K562 (cell line): ENCODE measurements around the gene GNAS-AS1. TPM values are rescaled to one million over a fixed set of nuclear protein-coding genes. Genes with fewer than 3 reads are reported as not detected.

ENCODE experiments used
- ATAC-seq: fragments of 200-7000 bp; cut with Tn5 transposase; 3 replicates; pipeline ENCODE4 v1.9.1; 2020; ENCODE audit warnings: moderate library complexity
- BruUV-seq: library from RNA; stranded (reverse); fragments of 400-500 nt; replicated peaks from 2 replicates; lab custom pipeline; 2021; lab: Mats Ljungman, UMichigan
- CTCF ChIA-PET: fragments of 300-600 bp; formaldehyde crosslinking; extraction: SDS; loops from one replicate; lab custom pipeline; 2021; ENCODE audit warnings: low intra/inter-chr PET ratio; lab: Yijun Ruan, JAX
- POLR2A ChIA-PET: fragments of 300-600, 350-650 bp; sonication (Branson Sonifier 250); formaldehyde crosslinking; extraction: SDS; loops from one replicate; lab custom pipeline; 2021; ENCODE audit warnings: antibody characterized with exemption, inconsistent platforms; lab: Yijun Ruan, JAX
- DNase-seq, 4 experiments: peaks; one replicate each; pipeline versions ENCODE4 v3.0.0 to v3.0.0-alpha.2; 2011 to 2018; ENCODE audit warnings: low spot score in 3 of 4, mixed read lengths in 3 of 4; ENCODE audit errors: extremely low read depth in 1 of 4
- FAIRE-seq: peaks from 2 replicates; lab custom pipeline; 2011; peaks lifted over from hg19 to GRCh38; lab: Jason Lieb, UNC
- H2AFZ ChIP-seq: 2 replicates; pipeline ENCODE4 v1.6.0; 2011; ENCODE audit warnings: low read depth, low read length, control low read depth, inconsistent platforms
- H3K27ac ChIP-seq: fragments of 200-600 bp; 3 replicates; pipeline ENCODE4 v1.8.0; 2011; ENCODE audit warnings: low read depth, mild to moderate bottlenecking, control low read depth, inconsistent platforms, low read length, moderate library complexity, mixed read lengths; ENCODE audit errors: extremely low read depth
- H3K27me3 ChIP-seq, 2 experiments: fragments of 300-600 bp in 1 of 2; 2 replicates in 1 of 2; 3 replicates in 1 of 2; pipeline versions ENCODE4 v1.6.0 to v1.8.0; 2011; ENCODE audit warnings: inconsistent platforms in 2 of 2, low read length in 2 of 2, mild to moderate bottlenecking in 1 of 2, mixed read lengths in 1 of 2, moderate library complexity in 1 of 2; ENCODE audit not compliant: control insufficient read depth in 2 of 2, insufficient read depth in 2 of 2
- H3K36me3 ChIP-seq: fragments of 300-600 bp; 3 replicates; pipeline ENCODE4 v1.8.0; 2011; ENCODE audit warnings: mild to moderate bottlenecking, low read length, inconsistent platforms; ENCODE audit not compliant: control insufficient read depth, insufficient read depth
- H3K4me1 ChIP-seq, 2 experiments: fragments of 200-600 bp in 1 of 2; replicated peaks in 1 of 2; 2 replicates in 1 of 2; 3 replicates in 1 of 2; pipeline versions ENCODE4 v1.5.1 to v1.8.0; 2011; ENCODE audit warnings: inconsistent platforms in 2 of 2, low read length in 2 of 2, mild to moderate bottlenecking in 1 of 2, mixed read lengths in 1 of 2, moderate library complexity in 1 of 2; ENCODE audit not compliant: control insufficient read depth in 2 of 2, insufficient read depth in 2 of 2
- H3K4me2 ChIP-seq: 2 replicates; pipeline ENCODE4 v1.6.1; 2011; ENCODE audit warnings: low read length, control low read depth, inconsistent platforms, mixed read lengths; ENCODE audit not compliant: insufficient read depth
- H3K4me3 ChIP-seq: fragments of 200-600 bp; sonication (generic), shearing (Covaris generic); 2 replicates; pipeline ENCODE4 v1.5.1; 2016; ENCODE audit warnings: control low read depth, inconsistent platforms
- H3K79me2 ChIP-seq: fragments of 200-600 bp; 3 replicates; pipeline ENCODE4 v1.8.0; 2011; ENCODE audit warnings: low read length, inconsistent platforms; ENCODE audit not compliant: control insufficient read depth, insufficient read depth
- H3K9ac ChIP-seq, 2 experiments: 2 replicates each; pipeline versions ENCODE4 v1.6.0 to v1.6.1; 2011; ENCODE audit warnings: low read depth in 2 of 2, low read length in 2 of 2, control low read depth in 1 of 2, inconsistent platforms in 1 of 2, mild to moderate bottlenecking in 1 of 2, mixed read lengths in 1 of 2; ENCODE audit not compliant: insufficient read depth in 1 of 2
- H3K9me1 ChIP-seq: one replicate; pipeline ENCODE4 v1.6.0; 2011; ENCODE audit warnings: inconsistent platforms, mild to moderate bottlenecking, low read length, moderate library complexity; ENCODE audit not compliant: control insufficient read depth, insufficient read depth
- H3K9me3 ChIP-seq: replicated peaks from 2 replicates; pipeline ENCODE4 v1.5.1; 2011; ENCODE audit warnings: low read depth, low read length, inconsistent platforms; ENCODE audit not compliant: control insufficient read depth, insufficient read depth
- H4K20me1 ChIP-seq: replicated peaks from 2 replicates; pipeline ENCODE4 v1.6.1; 2011; ENCODE audit warnings: low read length, inconsistent platforms, mixed read lengths; ENCODE audit not compliant: control insufficient read depth, insufficient read depth
- CREB3 ChIP-seq: fragments of 450-650 bp; conservative IDR thresholded peaks from 2 replicates; pipeline ENCODE4 v1.6.1; 2016; ENCODE audit warnings: missing genetic modification characterization, low read depth, mild to moderate bottlenecking, missing compliant biosample characterization, moderate library complexity
- FOXP1 ChIP-seq: sonication (generic); formaldehyde crosslinking; IDR thresholded peaks from 2 replicates; pipeline ENCODE4 v1.8.0; 2022; ENCODE audit warnings: mild to moderate bottlenecking, missing genetic modification reagents
- KDM1A ChIP-seq, 2 experiments: fragments of 450-650 bp; IDR thresholded peaks; 2 replicates each; pipeline ENCODE4 v1.6.1; 2016; ENCODE audit warnings: mild to moderate bottlenecking in 2 of 2
- NCOA4 ChIP-seq: fragments of 450-650 bp; IDR thresholded peaks from 2 replicates; pipeline ENCODE4 v1.6.1; 2018; ENCODE audit warnings: mild to moderate bottlenecking; ENCODE audit not compliant: partially characterized antibody
- NR2C2 ChIP-seq, 2 experiments: fragments of 200-800 bp in 1 of 2; sonication (Bioruptor generic) in 1 of 2; sonication (generic) in 1 of 2; formaldehyde crosslinking in 1 of 2; IDR thresholded peaks; 2 replicates each; pipeline versions ENCODE4 v1.6.1 to v1.8.0; 2016 to 2022; ENCODE audit warnings: mild to moderate bottlenecking in 1 of 2, missing compliant biosample characterization in 1 of 2, missing genetic modification characterization in 1 of 2, missing genetic modification reagents in 1 of 2
- NR3C1 ChIP-seq: sonication (generic); formaldehyde crosslinking; IDR thresholded peaks from 2 replicates; pipeline ENCODE4 v1.8.1; 2022; ENCODE audit warnings: missing genetic modification reagents
- SIN3B ChIP-seq: fragments of 450-650 bp; IDR thresholded peaks from 2 replicates; pipeline ENCODE4 v1.6.1; 2017; ENCODE audit warnings: low read depth, mild to moderate bottlenecking, moderate library complexity
- TCF7L2 ChIP-seq: fragments of 150-350 bp; IDR thresholded peaks from 2 replicates; pipeline ENCODE4 v1.6.1; 2016; ENCODE audit warnings: low read depth, mild to moderate bottlenecking, low read length, moderate library complexity
- ZNF140 ChIP-seq: fragments of 250-450 bp; sonication (Bioruptor Pico); IDR thresholded peaks from 2 replicates; pipeline ENCODE4 v1.8.0; 2021; ENCODE audit warnings: moderate library complexity, mild to moderate bottlenecking, inconsistent platforms
- WGBS: fragments of 100-300 bp; shearing (Covaris generic); methylation state at CpG from one replicate; pipeline ENCODE4 v1.1.6; 2016; ENCODE audit warnings: low coverage, mixed read lengths; ENCODE audit not compliant: insufficient coverage; ENCODE audit errors: missing lambda C conversion rate; 5-methylcytosine and 5-hydroxymethylcytosine counted together
- in situ Hi-C: fragments of 300-500 bp; cut with MboI; formaldehyde crosslinking; loops from 4 replicates; pipeline ENCODE4 v1.15.0; 2018; ENCODE audit warnings: inconsistent platforms, mixed read lengths
- intact Hi-C: fragments of 100-400 bp; cut with micrococcal nuclease; formaldehyde crosslinking; loops from 2 replicates; pipeline ENCODE4 v1.14.2; 2022
- polyA plus RNA-seq, 8 experiments: library from polyadenylated mRNA; depleted of rRNA in 4 of 8; stranded (reverse) in 5 of 8; unstranded in 3 of 8; fragments of >200 nt; fragmentation: Nextera tagmentation in 2 of 8; fragmentation: Illumina TruSeq in 1 of 8; extraction: Ambion mirVana in 2 of 8; extraction: Trizol in 1 of 8; gene quantifications; 2 replicates each; pipeline versions ENCODE4 v1.2.1 to v1.2.3, GENCODE V29; 2011 to 2014; ENCODE audit warnings: inconsistent platforms in 1 of 8, missing spikeins in 1 of 8
- total RNA-seq, 7 experiments: library from RNA; depleted of rRNA in 6 of 7; stranded (reverse); fragments of >200 nt in 6 of 7; fragmentation: Illumina TruSeq in 2 of 7; extraction: Trizol in 2 of 7; gene quantifications; 2 replicates each; pipeline versions ENCODE4 v1.2.1 to v1.2.3, GENCODE V29; 2011 to 2021; ENCODE audit warnings: low replicate concordance in 1 of 7
- TF ChIP-seq, protein P1 (sequence below): IDR thresholded peaks from 3 replicates; pipeline ENCODE4 v1.6.1; 2011; ENCODE audit warnings: borderline replicate concordance, mild to moderate bottlenecking; ENCODE audit not compliant: insufficient read length, insufficient read depth

GNAS-AS1 gene
- total and polyA plus RNA-seq, 9 of the 15 experiments (the other 6 are each of a cell fraction or from before 2014, with no cell fraction given), result 0.04 to 2.5 (median 0.25) TPM

- Histone ChIP-seq H3K36me3 (no peaks in the 10 kb centered on the region), H3K9ac (no peak overlapping the region), H2AFZ (no peak overlapping the region), H3K79me2 (peaks cover 9% of the 10 kb centered on the region; the same call in 2 of the 3 replicates), H4K20me1 (no peaks in the 10 kb centered on the region), H3K4me2 (no peak overlapping the region), H3K4me1 (peaks cover 0 to 24% of the 10 kb centered on the region in 2 experiments; a peak in 3 of 5 replicates), H3K9me1 (no peaks in the 10 kb centered on the region), H3K27ac (no peak overlapping the region), H3K4me3 (no peak overlapping the region), H3K9me3 (no peaks in the 10 kb centered on the region), H3K27me3 (no peaks in the 10 kb centered on the region; a peak in 1 of 5 replicates)
- ChIA-PET CTCF (no interaction called here), POLR2A (interaction anchor here (0.5 to 1.4 kb wide), 5 partner anchors 12 to 307 kb away, joined by 3 to 5 read pairs (median 3); no protein-coding TSS in a partner anchor)
- TF ChIP-seq KDM1A (IDR thresholded peaks at IDR 0.05) (peak; percentile 38 to 57; a peak in 2 of 4 replicates), ZNF140 (no peak)
- intact Hi-C loops, result no loop called here
- ATAC-seq (no peak), FAIRE-seq (no peak), DNase-seq (no peak)
- no TSS peak for BruUV-seq
- in situ Hi-C loops, result no loop called here
Measured at GRCh38 chr20:58886546-58886945, 35.8 kb upstream of the GNAS-AS1 start.

DNA sequence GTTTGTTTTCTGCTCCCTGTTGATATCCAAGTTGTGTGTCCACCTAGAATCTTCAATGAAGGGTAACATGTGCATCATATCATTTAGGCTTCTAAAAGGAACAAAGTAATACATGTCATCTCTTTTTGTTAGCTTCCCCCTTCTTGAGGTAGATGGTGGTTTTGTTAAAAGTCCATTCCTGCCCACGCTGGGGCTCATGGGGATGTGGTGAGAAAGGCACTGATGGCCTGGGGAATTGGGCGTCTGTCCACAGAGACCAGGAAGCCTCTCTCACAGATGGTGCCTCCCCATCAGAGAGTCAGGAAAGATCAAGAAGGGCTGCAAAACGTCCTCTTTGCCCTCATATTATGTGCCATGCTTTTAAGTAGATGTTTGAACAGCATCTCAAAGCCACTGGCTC is 34.3 kb upstream of the GNAS-AS1 start:
- H3K27me3 ChIP-seq, result no peaks in the 10 kb centered on the region; a peak in 1 of 5 replicates
- TF ChIP-seq FOXP1, result no peak
- no peak for TF ChIP-seq NR3C1
- no peak for TF ChIP-seq TCF7L2
- TF ChIP-seq NR2C2 (CRISPR knock-in tag; IDR thresholded peaks at IDR 0.05), result no peak
- TF ChIP-seq NR2C2 (tag; IDR thresholded peaks at IDR 0.05), result no peak
- TF ChIP-seq NCOA4, result no peak
- TF ChIP-seq, protein P1, sequence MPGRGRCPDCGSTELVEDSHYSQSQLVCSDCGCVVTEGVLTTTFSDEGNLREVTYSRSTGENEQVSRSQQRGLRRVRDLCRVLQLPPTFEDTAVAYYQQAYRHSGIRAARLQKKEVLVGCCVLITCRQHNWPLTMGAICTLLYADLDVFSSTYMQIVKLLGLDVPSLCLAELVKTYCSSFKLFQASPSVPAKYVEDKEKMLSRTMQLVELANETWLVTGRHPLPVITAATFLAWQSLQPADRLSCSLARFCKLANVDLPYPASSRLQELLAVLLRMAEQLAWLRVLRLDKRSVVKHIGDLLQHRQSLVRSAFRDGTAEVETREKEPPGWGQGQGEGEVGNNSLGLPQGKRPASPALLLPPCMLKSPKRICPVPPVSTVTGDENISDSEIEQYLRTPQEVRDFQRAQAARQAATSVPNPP, result no peak
- TF ChIP-seq CREB3 (tag), result no peak
- TF ChIP-seq SIN3B, result no peak
- no peak for FAIRE-seq
- POLR2A ChIA-PET, result interaction anchor here (0.9 to 1.2 kb wide), 2 partner anchors 9 to 14 kb away, joined by 3 to 4 read pairs; no protein-coding TSS in a partner anchor
- H3K9me3 ChIP-seq, result no peaks in the 10 kb centered on the region
- H3K4me1 ChIP-seq, result peaks cover 2 to 13% of the 10 kb centered on the region in 2 experiments; a peak in 2 of 5 replicates
- CTCF ChIA-PET, result no interaction called here
- no TSS peak for BruUV-seq
- no peak overlapping the region for H3K4me2 ChIP-seq
- H3K4me3 ChIP-seq, result no peak overlapping the region
- in situ Hi-C loops (no loop called here), intact Hi-C loops (no loop called here)
- H2AFZ ChIP-seq, result no peak overlapping the region
- DNase-seq, result no peak
- H3K36me3 ChIP-seq, result no peaks in the 10 kb centered on the region
- no peak overlapping the region for H3K9ac ChIP-seq
- no peaks in the 10 kb centered on the region for H3K9me1 ChIP-seq
- H3K79me2 ChIP-seq, result peaks cover 6% of the 10 kb centered on the region; the same call in 2 of the 3 replicates
- WGBS, result 21% methylated on average over 3 of the region's 3 CpGs
- H3K27ac ChIP-seq, result no peak overlapping the region
- no peaks in the 10 kb centered on the region for H4K20me1 ChIP-seq
- no peak for ATAC-seq
